A549 (cell line): Measurements from ENCODE around the gene MAP3K12.

ENCODE experiments used
- CEBPB ChIP-seq, 2 experiments: fragments of >200 bp in 1 of 2; sonication (Bioruptor Twin) in 1 of 2; formaldehyde crosslinking in 1 of 2; IDR thresholded peaks; 2 replicates each; pipeline ENCODE4 v1.6.1; 2012 to 2016
- KDM1A ChIP-seq: fragments of 200-600 bp; sonication (generic); IDR thresholded peaks from 2 replicates; pipeline ENCODE4 v1.6.1; 2016; ENCODE audit warnings: low read depth, mild to moderate bottlenecking
- RAD21 ChIP-seq, 2 experiments: fragments of >200 bp in 1 of 2; sonication (Bioruptor Twin) in 1 of 2; formaldehyde crosslinking in 1 of 2; IDR thresholded peaks in 1 of 2; conservative IDR thresholded peaks in 1 of 2; 2 replicates in 1 of 2; 3 replicates in 1 of 2; pipeline ENCODE4 v1.6.1; 2012 to 2018; ENCODE audit warnings: inconsistent platforms in 1 of 2
- TF ChIP-seq, protein P1 (sequence below): fragments of >200 bp; sonication (Bioruptor Twin); formaldehyde crosslinking; IDR thresholded peaks from 3 replicates; pipeline ENCODE4 v1.5.1; 2016

DNA sequence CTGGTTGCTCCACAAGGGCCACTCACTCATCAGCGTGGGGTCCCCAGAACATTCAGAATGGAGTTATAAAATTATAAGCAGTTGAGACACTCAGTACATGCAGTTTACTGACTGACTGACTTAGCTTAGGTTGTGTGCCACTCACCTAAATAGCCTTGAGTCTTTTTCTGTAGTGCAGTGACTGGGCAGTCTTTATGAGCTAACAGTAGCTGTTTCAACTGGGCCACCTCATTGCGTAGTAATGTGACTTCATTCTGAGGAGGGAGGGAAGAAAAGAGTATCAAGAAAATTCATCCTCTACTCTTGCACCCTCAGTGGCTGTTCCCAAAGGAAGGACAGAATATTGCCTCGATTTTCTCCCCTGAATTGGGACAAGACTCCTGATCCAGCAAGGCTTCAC, 23.9 kb upstream of the MAP3K12 start:
- TF ChIP-seq CEBPB (IDR thresholded peaks at IDR 0.05), result no peak
- TF ChIP-seq RAD21 (conservative IDR thresholded peaks at IDR 0.05 in 1 of 2, IDR thresholded peaks at IDR 0.05 in 1 of 2), result no peak
- no peak for TF ChIP-seq KDM1A
- TF ChIP-seq, protein P1, sequence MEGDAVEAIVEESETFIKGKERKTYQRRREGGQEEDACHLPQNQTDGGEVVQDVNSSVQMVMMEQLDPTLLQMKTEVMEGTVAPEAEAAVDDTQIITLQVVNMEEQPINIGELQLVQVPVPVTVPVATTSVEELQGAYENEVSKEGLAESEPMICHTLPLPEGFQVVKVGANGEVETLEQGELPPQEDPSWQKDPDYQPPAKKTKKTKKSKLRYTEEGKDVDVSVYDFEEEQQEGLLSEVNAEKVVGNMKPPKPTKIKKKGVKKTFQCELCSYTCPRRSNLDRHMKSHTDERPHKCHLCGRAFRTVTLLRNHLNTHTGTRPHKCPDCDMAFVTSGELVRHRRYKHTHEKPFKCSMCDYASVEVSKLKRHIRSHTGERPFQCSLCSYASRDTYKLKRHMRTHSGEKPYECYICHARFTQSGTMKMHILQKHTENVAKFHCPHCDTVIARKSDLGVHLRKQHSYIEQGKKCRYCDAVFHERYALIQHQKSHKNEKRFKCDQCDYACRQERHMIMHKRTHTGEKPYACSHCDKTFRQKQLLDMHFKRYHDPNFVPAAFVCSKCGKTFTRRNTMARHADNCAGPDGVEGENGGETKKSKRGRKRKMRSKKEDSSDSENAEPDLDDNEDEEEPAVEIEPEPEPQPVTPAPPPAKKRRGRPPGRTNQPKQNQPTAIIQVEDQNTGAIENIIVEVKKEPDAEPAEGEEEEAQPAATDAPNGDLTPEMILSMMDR, result no peak
